GM20000 (cell line): ENCODE data around the gene UACA.

ENCODE experiments used
- DNase-seq: peaks from one replicate; pipeline ENCODE4 v3.0.0; 2012; ENCODE audit warnings: low spot score
- TF ChIP-seq, protein P1 (sequence below): IDR thresholded peaks from 2 replicates; pipeline ENCODE4 v1.5.1; 2012; ENCODE audit warnings: mild to moderate bottlenecking, control low read depth; ENCODE audit errors: extremely low read depth, missing control alignments

Gene UACA

DNA sequence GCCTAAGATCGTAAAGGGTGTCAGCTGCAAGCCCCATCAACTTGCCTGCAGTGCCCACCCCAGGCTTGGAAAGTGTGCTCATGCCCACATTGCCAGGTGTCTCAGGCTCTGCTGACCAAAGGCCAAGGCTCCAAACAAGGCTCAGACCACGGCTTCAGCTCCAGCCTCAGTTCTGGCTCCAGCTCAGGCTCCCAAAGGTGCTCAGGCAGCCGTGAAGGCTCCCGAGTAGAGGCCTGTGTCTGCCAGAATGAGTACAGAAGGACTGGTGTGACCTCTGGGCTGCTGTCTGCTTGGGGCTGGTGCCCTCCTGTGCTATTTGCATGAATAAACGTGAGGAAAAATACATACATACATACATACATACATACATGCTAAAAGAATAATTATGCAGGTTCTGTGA lies 27.9 kb upstream of the UACA start:
- TF ChIP-seq, protein P1, sequence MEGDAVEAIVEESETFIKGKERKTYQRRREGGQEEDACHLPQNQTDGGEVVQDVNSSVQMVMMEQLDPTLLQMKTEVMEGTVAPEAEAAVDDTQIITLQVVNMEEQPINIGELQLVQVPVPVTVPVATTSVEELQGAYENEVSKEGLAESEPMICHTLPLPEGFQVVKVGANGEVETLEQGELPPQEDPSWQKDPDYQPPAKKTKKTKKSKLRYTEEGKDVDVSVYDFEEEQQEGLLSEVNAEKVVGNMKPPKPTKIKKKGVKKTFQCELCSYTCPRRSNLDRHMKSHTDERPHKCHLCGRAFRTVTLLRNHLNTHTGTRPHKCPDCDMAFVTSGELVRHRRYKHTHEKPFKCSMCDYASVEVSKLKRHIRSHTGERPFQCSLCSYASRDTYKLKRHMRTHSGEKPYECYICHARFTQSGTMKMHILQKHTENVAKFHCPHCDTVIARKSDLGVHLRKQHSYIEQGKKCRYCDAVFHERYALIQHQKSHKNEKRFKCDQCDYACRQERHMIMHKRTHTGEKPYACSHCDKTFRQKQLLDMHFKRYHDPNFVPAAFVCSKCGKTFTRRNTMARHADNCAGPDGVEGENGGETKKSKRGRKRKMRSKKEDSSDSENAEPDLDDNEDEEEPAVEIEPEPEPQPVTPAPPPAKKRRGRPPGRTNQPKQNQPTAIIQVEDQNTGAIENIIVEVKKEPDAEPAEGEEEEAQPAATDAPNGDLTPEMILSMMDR, result no peak
- DNase-seq, result no peak

DNA sequence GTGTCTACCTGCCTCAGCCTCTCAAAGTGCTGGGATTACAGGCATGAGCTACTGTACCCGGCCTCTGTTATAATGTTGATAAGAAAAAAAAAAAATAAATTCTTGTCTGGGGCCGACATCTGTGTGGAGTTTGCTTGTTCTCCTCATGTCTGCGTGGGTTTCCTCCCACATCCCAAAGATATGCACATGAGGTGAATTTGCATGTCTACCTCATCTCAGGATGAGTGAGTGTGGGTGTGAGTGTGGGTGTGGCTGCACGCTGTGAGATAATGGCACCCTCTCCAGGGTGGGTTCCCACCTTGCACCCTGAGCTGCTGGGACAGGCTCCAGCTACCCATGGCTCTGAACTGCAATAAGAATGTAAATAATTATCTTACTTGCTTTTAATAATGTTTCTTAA lies 25.9 kb upstream of the UACA start:
- no peak for DNase-seq
- TF ChIP-seq, protein P1, result no peak

DNA sequence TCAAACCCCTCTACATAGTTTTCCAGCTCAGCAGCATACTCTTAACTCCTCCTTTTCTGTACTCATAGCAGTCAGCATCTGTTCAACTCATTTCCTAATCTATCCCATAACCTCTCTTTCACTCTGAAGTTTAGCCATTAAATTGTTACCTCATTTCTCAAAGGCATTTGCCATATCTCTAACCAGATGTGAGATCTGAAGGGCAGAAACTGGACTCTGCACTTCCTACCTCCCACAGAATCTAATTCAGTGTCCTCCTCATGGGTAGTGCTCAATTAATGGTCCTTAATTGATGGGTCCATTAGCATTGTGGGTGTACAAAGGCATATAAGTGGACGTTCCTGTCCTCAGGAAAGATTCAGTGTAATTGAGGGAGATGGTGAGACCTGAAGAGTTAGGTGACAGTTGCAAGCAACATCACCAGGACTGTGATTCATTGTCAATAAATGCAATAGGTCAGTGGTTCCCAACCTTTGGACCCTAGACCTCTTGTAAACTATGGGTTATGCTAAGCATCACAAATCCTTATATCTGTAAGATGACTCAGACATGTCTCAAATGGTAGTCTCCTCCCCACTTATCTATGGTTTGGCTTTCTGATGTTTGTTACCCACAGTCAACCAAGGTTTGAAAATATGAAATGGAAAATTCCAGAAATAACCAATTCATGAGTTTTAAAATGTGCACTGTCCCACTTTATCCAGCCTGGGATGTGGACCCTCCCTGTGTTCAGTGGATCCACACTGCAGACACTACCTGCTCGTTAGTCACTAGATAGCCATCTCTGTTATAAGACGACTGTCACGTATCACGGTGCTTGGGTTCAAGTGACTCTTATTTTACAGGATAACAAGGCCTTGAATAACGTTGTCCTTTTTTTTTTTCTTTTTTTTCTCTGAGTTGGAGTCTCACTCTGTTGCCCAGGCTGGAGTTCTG lies 25.0 kb upstream of the UACA start:
- no peak for DNase-seq
- TF ChIP-seq, protein P1, result no peak

DNA sequence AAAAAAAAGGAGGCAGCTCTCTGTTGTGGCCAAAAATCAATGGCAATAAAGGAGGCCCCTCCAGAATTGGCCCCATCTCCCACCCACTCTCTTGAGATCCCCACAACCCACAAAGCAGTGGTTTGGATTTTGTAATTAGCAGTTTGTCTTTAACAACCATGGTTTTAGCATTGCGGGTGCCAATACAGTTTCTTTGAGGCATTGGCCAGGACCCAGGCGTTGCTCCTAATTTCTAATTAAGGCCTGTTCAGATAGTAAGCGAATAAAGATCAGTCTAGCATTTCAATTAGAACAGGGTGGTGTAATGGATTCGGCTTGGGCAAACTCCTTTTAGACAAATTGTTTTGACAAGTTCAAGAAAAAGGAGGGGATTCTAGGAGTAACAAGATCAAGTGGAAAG lies 23.6 kb upstream of the UACA start:
- TF ChIP-seq, protein P1, result no peak
- DNase-seq, result no peak

DNA sequence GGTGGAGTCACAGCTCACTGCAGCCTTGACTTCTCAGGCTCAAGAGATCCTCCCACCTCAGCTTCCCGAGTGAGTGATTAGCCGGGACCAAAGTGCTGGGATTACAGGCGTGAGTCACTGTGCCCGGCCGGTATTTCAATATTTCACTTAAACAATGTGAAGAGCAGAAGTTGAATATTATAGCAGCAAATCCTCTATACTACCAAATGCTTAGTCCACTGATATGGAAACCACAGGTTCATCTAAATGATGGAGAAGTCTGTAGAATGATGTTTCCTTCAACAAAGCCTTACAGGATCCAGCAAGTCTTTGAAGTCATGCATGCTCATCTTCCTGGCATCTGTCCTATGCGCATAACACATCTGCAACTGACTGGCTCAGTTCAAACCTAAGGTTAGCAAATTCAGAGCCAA lies 20.3 kb upstream of the UACA start:
- no peak for DNase-seq
- TF ChIP-seq, protein P1, result no peak

DNA sequence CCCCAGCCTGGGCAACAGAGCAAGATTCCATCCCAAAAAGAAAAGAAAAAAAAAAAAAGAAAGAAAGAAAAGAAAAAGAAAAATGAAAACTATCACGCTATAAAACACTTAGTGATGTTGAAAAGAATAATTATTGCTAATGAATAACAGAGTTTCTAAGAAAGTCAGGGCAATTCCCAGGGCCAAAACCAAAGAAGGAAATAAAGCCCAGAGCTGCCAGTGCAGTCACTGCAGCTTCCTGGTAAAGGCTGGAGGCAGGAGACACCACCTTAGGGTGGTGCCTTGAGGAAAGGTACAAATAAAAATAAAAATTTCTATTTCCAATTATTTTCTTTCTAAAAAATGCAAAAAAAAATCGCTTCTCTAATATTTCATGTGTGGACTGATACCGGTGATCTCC lies 19.7 kb upstream of the UACA start:
- DNase-seq, result no peak
- TF ChIP-seq, protein P1, result no peak

DNA sequence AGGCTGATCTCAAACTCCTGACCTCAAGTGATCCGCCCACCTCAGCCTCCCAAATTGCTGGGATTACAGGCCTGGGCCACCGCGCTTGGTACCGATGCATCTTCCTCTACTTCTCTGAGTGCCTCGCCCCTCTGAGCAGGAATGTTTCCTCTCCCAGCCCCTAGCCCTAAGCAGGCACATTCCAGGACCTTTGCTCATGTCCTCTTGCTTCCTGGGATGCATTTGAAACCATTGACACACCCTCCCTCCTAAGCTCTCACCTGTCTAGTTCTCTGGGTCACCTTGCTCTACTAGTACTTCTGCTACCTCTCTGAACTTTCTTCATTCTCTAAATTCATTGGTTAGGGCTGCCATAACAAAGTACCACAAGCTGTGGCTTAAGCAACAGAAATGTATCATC lies 17.9 kb upstream of the UACA start:
- TF ChIP-seq, protein P1, result no peak

More for the DNA sequence above, 17.9 kb upstream of the UACA start:
- DNase-seq, result no peak
